Epithelial cell of proximal tubule (primary cell): ENCODE data around the gene NDST1. TPM values are rescaled to one million over a fixed set of nuclear protein-coding genes. Genes with fewer than 3 reads are reported as not detected.

Experiments used
- DNase-seq: peaks from one replicate; pipeline ENCODE4 v3.0.0-alpha.2; 2011; ENCODE audit warnings: low read depth
- H3K4me3 ChIP-seq: 2 replicates; pipeline ENCODE4 v1.5.1; 2011; ENCODE audit warnings: low read depth, mild to moderate bottlenecking, low read length
- CTCF ChIP-seq: conservative IDR thresholded peaks from 2 replicates; pipeline ENCODE4 v1.5.1; 2012; ENCODE audit warnings: low read depth, mild to moderate bottlenecking, low read length
- total RNA-seq: library from RNA; depleted of rRNA; stranded (reverse); fragments of >200 nt; gene quantifications from 2 replicates; pipeline ENCODE4 v1.2.3, GENCODE V29; 2015

The NDST1 gene
- total RNA-seq, 1 donor from 2014 or later, result 65.4 TPM

DNA sequence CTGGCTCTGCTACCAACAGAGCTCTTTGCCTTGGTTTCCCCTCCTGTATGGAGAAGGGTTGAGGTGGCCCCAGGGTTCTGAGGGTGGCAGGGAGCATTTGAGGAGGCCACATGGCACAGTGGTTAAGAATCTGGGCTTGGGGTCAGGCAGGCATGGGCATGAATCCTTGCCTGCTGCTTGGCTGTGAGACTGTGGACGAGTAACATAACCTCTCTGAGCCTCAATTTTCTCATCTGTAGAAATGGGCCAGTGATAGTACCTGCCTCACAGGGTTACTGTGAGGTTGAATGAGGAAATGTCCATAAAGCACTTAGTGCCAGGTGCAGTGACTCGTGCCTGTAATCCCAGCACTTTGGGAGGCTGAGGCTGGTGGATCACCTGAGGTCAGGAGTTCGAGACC, 5.1 kb upstream of the NDST1 start:
- no peak for TF ChIP-seq CTCF

DNA sequence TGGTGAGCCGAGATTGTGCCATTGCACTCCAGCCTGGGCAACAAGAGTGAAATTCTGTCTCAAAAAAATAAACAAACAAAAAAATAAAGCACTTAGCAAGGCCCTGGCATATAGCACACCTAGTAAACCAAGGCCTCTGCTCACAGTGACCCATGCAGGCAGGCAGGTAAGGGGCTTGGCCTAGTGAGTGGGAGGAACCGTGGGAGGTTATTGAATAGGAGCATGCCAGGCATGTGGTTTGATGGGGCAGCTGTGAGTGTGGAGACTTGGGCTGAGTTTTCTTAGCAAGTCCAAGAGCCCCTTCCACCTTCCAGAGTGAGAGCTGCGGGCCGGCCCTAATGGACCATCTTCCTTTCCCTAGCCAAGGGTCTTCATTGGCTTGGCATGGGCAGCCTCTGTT, 4.5 kb upstream of the NDST1 start:
- no peak overlapping the region for H3K4me3 ChIP-seq
- TF ChIP-seq CTCF, result no peak
- no peak for DNase-seq

More for the DNA sequence above, 5.1 kb upstream of the NDST1 start:
- no peak for DNase-seq
- no peak overlapping the region for H3K4me3 ChIP-seq

GRCh38 chr5:150503977-150504620, 3.8 kb upstream of the NDST1 start:
- DNase-seq, result no peak
- no peak overlapping the region for H3K4me3 ChIP-seq
- no peak for TF ChIP-seq CTCF

GRCh38 chr5:150505041-150505511, 2.9 kb upstream of the NDST1 start:
- H3K4me3 ChIP-seq, result no peak overlapping the region
- no peak for DNase-seq
- TF ChIP-seq CTCF, result no peak

DNA sequence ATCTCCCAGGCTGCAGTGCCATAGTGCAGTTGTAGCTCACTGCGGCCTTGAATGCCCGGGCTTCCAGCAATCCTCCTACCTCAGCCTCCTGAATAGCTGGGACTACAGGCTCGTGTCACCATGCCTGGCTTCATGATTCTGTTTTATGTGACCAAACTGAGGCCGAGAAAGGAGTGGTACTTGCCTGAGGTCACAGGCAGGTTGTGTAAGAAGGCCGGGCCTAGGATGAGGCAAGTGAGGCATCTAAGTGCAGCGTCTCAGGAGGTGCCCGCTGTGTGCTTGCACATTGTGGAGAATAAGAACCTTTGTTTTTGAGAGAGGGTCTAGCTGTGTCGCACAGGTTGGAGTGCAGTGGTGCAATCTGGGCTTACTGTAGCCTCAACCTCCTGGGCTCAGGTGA, 2.1 kb upstream of the NDST1 start:
- H3K4me3 ChIP-seq, result no peak overlapping the region
- no peak for TF ChIP-seq CTCF
- DNase-seq, result no peak

DNA sequence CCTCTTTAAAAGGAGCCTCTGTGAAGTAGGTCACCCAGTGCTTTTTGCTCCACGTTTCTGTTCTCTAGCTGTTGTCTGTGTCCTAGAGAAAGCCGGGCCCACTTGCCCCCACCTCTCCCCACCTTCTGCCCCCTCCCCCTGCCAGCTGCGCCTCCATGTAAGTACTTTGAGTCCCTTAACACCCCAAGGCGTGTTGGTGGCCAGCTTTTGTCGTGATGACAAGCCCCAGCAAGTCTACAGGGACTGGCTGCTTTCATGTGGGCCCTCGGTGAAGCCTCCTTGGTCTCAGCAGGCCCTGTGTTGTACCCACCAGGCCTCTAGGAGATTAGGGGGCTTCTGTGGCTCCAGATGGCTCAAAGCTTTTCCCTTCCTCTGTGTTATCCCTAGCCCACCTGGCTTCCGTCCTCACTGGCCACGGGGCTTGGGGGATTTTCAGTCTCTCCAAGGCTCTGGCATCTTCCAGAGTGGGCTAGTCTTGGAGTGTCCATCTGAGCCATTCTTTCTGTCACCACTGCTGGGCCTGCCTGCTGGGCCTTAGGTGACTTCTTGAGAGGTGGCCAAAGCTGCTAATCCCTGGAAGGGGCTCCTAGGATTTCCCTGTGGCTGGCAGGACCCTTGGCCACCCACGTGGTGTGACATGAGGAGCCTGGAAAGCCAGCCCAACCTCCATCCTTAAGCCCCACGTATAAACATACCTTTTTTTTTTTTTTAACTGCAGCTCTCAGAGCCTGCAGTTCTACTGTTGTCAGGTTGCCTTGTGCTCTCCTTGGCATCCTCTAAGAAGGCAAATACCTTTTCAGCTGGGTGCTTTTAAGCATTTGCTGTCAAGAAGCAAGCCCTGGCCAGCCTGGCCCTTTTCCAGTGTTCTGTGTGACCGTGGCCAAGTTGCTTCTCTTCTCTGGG, 1.1 kb upstream of the NDST1 start:
- no peak for DNase-seq
- no peak for TF ChIP-seq CTCF
- no peak overlapping the region for H3K4me3 ChIP-seq
